ENCODE data around the gene STT3B. TPM values are rescaled to one million over a fixed set of nuclear protein-coding genes. Genes with fewer than 3 reads are reported as not detected.

STT3B gene
- total and polyA plus RNA-seq, 7 donors = 10.8 to 107 (median 64.1) TPM

DNA sequence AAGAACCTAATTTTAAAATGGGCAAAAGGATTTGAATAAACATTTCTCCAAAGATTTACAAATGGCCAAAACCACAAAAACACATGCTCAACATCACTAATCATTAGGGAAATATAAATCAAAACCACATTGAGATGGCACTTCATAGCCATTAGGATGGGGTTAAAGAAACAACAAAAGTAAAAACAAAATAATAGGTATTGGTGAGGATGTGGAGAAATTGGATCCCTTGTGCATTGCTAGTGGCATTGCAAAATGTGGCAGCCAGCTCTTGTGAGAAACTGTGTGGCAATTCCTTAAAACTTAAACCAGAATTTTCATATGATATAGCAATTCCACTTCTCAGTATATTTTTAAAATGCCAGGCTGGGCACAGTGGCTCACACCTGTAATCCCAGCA lies 126.5 kb downstream of the STT3B start:
- H3K27ac ChIP-seq = no peak overlapping the region
- intact Hi-C loops (cut with DNase I) = no loop called here
- no peak for DNase-seq
- H3K4me1 ChIP-seq = no peaks in the 10 kb centered on the region
- peaks cover 0 to 9% (median 0%) of the 10 kb centered on the region in 4 donors for H3K36me3 ChIP-seq
- H3K4me3 ChIP-seq = no peak overlapping the region
- TF ChIP-seq EP300 (IDR thresholded peaks at IDR 0.05) = no peak
- no peak for TF ChIP-seq POLR2AphosphoS5 (IDR thresholded peaks at IDR 0.05)
- no peak for TF ChIP-seq POLR2A (IDR thresholded peaks at IDR 0.05)
- TF ChIP-seq, protein P1, sequence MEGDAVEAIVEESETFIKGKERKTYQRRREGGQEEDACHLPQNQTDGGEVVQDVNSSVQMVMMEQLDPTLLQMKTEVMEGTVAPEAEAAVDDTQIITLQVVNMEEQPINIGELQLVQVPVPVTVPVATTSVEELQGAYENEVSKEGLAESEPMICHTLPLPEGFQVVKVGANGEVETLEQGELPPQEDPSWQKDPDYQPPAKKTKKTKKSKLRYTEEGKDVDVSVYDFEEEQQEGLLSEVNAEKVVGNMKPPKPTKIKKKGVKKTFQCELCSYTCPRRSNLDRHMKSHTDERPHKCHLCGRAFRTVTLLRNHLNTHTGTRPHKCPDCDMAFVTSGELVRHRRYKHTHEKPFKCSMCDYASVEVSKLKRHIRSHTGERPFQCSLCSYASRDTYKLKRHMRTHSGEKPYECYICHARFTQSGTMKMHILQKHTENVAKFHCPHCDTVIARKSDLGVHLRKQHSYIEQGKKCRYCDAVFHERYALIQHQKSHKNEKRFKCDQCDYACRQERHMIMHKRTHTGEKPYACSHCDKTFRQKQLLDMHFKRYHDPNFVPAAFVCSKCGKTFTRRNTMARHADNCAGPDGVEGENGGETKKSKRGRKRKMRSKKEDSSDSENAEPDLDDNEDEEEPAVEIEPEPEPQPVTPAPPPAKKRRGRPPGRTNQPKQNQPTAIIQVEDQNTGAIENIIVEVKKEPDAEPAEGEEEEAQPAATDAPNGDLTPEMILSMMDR (IDR thresholded peaks at IDR 0.05) = no peak
- H3K9me3 ChIP-seq = peaks cover 0 to 16% (median 10%) of the 10 kb centered on the region in 4 donors
- H3K27me3 ChIP-seq = no peaks in the 10 kb centered on the region

DNA sequence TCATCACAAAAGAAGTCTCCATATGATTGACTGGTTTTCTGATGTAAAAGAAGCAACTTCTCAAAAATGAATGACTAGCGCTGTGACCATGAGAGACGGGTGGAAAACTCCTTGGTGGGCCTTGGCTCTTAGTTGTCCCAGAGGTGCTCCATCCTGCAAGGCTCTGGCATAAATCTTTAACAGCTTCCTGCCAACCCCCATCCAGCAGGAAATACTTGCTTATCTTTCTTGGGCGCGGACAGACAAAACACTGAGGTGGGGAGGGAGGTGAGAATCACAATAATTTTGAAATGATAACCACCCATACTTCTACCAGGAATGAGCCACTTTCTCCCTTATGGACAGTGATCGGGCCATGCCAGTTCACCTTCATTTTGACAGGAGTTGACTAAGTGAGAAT lies 128.6 kb downstream of the STT3B start:
- Histone ChIP-seq H3K36me3 (peaks cover 0 to 9% (median 0%) of the 10 kb centered on the region in 4 donors), H3K27me3 (no peaks in the 10 kb centered on the region), H3K4me3 (no peak overlapping the region), H3K4me1 (no peaks in the 10 kb centered on the region), H3K27ac (no peak overlapping the region), H3K9me3 (peaks cover 0 to 4% (median 0%) of the 10 kb centered on the region in 4 donors)
- TF ChIP-seq POLR2AphosphoS5 (IDR thresholded peaks at IDR 0.05) (no peak), EP300 (IDR thresholded peaks at IDR 0.05) (no peak), POLR2A (IDR thresholded peaks at IDR 0.05) (no peak)
- TF ChIP-seq, protein P1 (IDR thresholded peaks at IDR 0.05) = no peak
- DNase-seq = no peak
- 57 to 70% methylated on average over 5 of the region's 5 CpGs for whole genome bisulfite sequencing, 2 donors
- intact Hi-C loops (cut with DNase I) = no loop called here

DNA sequence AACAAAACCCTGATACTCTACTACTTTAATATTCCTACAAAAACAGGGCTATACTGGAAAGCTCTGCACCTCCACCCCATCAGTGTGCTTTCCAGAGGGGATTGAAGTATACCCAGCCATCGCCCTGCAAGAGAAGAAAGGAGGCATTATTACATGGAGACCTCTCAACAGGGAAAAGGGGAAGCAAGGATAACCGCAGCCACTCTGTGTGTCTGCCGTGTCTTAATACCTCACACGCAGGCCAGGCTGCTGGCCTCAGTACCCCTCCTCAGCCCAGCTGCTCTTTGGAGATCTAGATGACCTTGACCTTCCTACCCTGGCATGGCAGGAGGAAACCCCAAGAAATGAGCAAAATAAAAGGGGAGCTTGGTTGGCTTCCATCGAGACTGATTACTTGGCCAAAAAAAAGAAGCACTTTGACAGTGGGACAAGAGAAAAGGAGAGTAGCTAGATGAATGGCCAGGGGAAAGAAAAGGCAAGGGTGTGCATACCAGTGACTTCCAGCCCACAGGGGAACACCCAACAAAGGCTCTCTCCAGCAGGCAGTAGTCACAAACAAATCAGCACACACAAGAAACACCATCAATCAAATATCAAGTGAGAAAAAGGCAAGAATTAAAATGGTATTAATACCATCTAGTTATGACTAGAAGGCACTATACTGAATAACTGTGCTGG lies 129.4 kb downstream of the STT3B start:
- Histone ChIP-seq H3K27me3 (no peaks in the 10 kb centered on the region), H3K4me1 (no peaks in the 10 kb centered on the region), H3K36me3 (peaks cover 0 to 9% (median 0%) of the 10 kb centered on the region in 4 donors), H3K27ac (no peak overlapping the region), H3K9me3 (no peaks in the 10 kb centered on the region), H3K4me3 (no peak overlapping the region)
- TF ChIP-seq EP300 (IDR thresholded peaks at IDR 0.05) (no peak), POLR2AphosphoS5 (IDR thresholded peaks at IDR 0.05) (no peak), POLR2A (IDR thresholded peaks at IDR 0.05) (no peak)
- TF ChIP-seq, protein P1 (IDR thresholded peaks at IDR 0.05) = no peak
- no peak for DNase-seq
- intact Hi-C loops (cut with DNase I) = no loop called here
- 91 to 94% methylated on average over 5 of the region's 5 CpGs for WGBS, 2 donors

DNA sequence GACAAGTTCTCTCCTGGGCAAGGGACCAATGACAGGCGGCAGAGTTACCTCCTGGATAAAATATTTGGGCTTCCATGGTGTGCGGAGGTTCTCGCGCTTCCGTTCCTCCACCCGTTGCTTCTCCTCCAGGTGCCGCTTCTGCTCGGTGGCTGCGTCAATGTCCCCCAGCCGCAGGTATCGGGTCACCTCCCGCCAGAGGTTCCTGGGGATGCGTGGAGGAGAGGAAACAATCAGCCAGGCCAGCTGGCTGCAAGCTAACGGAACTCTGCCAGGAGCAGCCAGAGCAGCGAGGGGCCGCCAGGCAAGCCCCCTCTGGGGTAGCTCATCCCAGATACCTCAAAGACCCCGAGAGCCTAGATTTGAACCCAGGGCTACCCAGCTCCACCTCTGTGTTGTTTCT lies 131.3 kb downstream of the STT3B start:
- Histone ChIP-seq H3K4me3 (no peak overlapping the region), H3K36me3 (peaks cover 0 to 9% (median 0%) of the 10 kb centered on the region in 4 donors), H3K4me1 (no peaks in the 10 kb centered on the region), H3K27me3 (no peaks in the 10 kb centered on the region), H3K9me3 (no peaks in the 10 kb centered on the region), H3K27ac (no peak overlapping the region)
- 97 to 98% methylated on average over 17 of the region's 17 CpGs for WGBS, 2 donors
- no peak for TF ChIP-seq POLR2A (IDR thresholded peaks at IDR 0.05)
- no peak for TF ChIP-seq EP300 (IDR thresholded peaks at IDR 0.05)
- TF ChIP-seq, protein P1 (IDR thresholded peaks at IDR 0.05) = no peak
- no peak for TF ChIP-seq POLR2AphosphoS5 (IDR thresholded peaks at IDR 0.05)
- intact Hi-C loops (cut with DNase I) = no loop called here
- no peak for DNase-seq

DNA sequence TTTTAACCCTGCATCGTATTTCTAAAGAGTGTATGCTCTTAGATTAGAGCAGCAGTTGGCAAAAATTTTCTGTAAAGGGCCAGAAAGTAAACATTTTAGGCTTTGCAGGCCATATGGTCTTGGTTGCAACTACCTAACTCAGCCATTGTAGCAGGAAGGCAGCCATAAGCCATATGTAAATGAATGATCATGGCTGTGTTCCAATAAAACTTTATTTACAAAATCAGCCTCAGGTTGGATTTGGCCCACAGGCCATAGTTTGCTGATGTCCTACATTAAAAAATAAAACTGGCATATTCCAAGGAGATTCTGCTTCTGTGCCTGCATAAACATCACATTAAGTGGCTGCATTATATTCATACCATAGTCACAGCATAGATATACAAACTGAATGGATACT lies 134.9 kb downstream of the STT3B start:
- Histone ChIP-seq H3K27me3 (no peaks in the 10 kb centered on the region), H3K9me3 (no peaks in the 10 kb centered on the region), H3K27ac (no peak overlapping the region), H3K36me3 (peaks cover 0 to 9% (median 0%) of the 10 kb centered on the region in 4 donors), H3K4me1 (no peaks in the 10 kb centered on the region), H3K4me3 (no peak overlapping the region)
- WGBS, 2 donors = 88 to 90% methylated on average over 1 of the region's 1 CpG
- DNase-seq = no peak
- intact Hi-C loops (cut with DNase I) = no loop called here
- TF ChIP-seq POLR2A (IDR thresholded peaks at IDR 0.05) = no peak
- TF ChIP-seq, protein P1 (IDR thresholded peaks at IDR 0.05) = no peak
- no peak for TF ChIP-seq POLR2AphosphoS5 (IDR thresholded peaks at IDR 0.05)
- TF ChIP-seq EP300 (IDR thresholded peaks at IDR 0.05) = no peak
